UCSD-AML1 (cell line): ENCODE data around the gene ZNF783.
"Not testable (repeated sequence)": the region's sequence is repeated elsewhere in the genome, so short reads cannot be mapped to it uniquely, and the experiment has no call there.

ENCODE experiments used
- DNase-seq: peaks from one replicate; lab custom pipeline; 2025; ENCODE audit not compliant: unreplicated experiment; lab: John Stamatoyannopoulos, UW

Gene ZNF783

DNA sequence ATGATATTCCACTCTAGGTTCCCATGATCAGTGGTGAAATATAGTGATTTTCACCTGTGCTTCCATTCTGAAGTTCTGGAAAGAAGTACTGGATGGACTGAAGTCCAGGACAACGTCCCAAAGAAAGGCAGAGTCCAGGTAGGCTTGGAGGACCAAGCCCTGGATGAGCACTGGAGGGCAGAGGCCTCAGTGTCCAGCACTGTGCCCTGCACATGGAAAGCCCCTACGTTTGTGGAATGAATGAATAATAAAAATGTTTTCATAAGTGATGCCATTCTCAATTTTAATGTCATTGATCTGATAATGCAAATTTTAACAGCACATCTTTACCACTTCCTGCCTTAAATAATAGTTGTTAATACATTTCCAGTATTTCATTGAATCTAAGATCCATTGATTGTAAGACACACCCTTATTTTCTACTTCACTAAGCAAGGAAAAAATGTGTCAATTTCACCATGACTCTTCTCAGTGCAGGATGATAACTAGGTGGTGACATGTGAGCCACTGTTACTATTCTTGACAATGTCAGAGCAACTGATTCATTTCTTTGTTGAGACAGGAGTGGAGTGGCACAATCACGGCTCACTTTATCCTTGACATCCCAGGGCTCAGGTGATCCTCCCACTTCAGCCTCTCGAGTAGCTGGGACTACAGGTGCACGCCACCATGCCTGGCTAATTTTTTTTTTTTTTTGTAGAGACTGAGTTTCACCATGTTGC is 35.2 kb downstream of the ZNF783 start:
- no peak for DNase-seq

DNA sequence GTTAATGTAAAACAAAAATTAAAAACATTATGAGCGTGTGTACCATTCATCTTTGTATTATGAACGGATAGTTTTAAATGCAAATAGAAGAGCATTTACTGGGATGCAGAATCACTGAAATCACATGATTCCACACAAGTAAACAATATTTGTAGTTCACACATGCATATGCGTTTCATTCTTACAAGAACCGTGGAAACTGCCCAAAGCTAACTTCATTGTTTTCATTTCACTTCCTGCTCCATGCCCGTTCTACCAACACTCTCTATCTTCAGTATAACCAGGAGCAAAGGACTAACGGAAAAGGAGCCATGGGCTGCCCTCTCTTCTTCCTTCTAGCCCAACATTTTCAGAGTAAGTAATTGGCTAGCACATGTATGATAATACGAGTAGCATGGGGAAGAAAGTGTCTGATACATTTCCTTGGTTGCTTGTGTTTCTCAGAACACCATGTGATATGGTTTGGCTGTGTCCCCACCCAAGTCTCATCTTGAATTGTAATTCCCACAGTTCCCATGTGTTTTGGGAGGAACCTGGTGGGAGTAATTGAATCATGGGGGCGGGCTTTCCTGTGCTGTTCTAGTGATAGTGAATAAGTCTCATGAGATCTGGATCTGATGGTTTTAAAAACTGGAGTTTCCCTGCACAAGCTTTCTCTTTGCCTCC is 38.8 kb downstream of the ZNF783 start:
- no peak for DNase-seq

DNA sequence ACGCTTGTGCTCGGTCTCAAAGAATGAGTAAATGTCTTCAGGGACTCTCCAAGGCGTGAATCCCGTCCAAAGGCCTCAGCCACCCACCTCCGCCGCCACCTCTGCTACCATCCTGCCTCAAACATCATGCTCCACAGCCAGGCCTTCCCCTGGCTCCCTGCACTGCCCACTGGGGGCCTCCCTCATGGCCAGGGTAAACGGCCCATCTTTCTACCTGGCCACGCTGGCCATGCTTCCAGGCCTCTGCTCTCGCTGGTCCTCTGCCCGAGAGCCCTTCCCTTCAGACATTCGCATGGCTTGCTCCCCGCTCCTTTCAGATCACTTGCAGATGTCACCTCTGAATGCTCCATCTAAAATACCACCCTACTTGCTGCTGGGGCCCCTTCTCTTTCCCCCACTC is 40.2 kb downstream of the ZNF783 start:
- DNase-seq = no peak

DNA sequence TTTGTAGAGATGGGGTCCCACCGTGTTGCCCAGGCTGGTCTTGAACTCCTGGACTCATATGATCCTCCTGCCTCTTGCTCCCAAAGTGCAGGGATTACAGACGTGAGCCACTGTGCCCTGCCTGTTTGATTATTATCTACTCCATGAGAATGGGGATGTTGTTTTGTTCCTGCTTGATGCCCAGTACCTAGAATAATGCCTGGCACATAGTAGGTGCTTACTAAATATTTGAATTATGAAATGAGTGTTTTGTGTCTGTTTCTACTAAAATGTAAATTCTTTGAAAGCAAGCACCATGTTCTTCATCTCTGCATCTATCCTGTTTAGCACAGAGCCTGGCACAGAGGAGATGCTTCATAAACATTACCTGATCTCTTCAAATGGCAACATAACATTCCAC is 40.9 kb downstream of the ZNF783 start:
- no peak for DNase-seq

DNA sequence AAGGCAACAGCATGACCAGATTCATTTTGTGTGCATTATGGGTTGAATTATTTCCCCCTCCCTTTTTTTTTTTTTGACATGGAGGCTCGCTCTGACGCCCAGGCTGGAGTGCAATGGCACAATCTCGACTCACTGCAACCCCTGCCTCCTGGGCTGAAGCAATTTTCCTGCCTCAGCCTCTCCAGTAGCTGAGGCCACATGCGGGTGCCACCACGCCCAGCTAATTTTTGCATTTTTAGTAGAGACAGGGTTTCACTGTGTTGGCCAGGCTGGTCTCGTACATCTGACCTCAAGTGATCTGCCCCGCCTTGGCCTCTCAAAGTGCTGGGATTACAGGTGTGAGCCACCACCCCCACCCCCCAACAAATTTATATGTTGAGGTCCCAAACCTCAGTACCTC is 42.0 kb downstream of the ZNF783 start:
- no peak for DNase-seq

DNA sequence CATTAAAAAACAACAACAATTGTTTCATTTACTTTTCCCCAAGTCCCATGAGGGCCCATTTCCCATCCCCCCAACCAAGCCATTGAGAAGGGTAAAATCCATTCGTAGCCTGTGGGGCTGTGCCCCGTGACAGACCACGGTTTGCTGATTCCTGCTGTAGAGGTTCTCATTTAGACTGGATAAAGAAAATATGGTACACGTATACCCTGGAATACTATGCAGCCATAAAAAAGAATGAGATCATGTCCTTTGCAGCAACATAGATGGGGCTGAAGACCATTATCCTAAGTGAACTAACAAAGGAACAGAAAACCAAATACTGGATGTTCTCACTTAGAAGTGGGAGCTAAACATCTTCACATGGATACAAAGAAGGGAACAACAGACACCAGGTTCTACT is 44.9 kb downstream of the ZNF783 start:
- DNase-seq = no peak

DNA sequence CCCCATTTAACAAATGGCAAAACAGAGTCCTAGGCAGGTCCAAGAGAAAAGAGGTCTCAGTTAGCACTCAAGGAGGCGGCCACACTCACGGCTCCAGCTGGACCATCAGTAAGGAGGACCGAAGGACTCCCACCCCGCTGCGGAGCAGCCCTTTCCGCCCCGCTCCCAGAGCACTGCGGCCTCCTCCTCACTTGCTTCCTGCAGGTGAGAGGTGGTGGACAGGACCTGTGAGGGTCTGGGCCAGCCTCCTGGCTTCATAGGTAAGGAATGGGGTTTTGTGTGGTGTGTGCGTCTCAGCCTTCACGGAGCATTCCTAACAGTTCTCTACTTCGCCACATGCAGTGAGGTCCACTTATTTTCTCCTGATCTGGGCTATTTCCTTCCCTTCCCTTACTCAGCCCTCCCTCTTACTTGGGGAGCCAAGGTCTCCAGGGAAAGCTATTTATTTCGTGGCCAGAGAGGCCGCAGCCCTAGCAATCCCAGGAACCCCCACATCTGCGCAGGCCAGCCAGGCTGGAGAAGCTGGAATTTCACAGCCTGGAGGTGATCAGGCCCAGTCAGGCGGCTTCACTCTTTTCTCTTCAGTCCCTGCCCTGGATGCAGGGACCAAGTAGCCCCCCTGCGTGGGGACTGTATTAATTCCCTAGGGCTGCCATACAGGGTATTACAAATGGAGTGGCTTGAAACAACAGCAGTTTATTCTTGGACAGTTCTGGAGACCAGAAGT is 45.9 kb downstream of the ZNF783 start:
- no peak for DNase-seq

DNA sequence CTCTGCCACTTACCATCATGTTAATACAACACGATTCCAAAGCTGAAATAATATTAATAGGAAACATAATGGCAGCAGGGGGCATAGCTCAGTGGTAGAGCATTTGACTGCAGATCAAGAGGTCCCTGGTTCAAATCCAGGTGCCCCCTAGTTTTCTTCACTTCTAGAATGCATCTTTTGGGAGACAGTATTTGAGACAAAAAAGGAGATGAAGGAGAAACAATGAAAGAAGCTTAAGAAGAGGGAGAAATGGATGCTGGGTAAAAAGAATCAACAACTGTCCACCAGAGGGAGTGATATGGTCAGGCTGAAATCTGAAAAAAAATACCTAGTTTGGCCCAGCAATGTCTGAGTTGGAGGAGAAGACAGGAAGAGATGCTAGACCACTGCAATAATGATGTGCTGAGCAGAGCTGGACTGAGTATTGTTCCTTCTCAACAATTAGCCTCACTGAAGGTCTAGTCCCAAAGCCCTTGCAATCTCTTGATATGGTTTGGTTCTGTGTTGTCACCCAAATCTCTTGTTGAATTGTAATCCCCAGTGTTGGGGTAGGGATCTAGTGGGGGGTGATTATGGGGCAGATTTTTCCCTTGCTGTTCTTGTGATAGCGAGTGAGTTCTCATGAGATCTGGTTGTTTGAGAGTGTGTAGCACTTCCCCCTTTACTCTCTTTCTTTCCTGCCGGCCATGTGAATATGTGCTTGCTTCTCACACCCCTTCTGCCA is 48.3 kb downstream of the ZNF783 start:
- DNase-seq = no peak

DNA sequence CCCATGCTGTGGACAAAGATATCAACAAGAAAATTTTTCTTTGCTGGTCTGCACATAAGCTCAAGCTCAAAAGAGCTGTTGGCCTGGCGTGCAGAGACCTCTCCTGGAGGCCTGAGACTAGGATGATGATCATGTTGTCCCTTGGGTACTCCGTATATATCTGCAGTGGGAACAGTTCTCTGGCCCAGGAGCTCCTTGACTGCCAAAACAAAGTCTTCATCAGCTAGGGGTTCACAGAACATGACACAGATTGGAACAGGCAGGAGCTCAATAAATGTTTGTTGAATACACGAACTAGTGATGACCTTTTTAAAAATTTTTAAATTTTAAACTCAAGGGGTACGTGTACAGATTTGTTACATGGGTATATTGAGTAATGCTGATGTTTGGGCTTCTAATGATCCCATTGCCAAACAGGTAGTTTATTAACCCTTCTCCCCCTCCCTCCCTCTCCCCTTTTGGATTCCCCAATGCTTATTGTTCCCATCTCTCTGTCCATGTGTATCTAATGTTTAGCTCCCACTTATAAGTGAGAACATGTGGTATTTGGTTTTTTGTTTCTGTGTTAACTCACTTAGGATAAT is 49.1 kb downstream of the ZNF783 start:
- no peak for DNase-seq

DNA sequence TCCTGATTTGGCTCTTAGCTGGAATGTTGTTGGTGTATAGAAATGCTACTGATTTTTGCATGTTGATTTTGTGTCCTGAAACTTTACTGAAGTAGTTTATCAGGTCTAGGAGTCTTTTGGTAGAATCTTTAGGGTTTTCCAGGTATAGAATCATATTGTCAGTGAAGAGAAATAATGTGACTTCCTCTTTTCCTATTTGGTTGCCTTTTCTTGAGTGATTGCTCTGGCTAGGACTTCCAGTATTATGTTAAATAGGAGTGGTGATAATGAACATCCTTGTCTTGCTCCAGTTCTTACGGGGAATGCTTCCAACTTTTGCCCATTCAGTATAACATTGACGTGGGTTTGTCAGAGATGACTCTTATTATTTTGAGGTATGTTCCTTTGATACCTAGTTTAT is 52.0 kb downstream of the ZNF783 start:
- no peak for DNase-seq

DNA sequence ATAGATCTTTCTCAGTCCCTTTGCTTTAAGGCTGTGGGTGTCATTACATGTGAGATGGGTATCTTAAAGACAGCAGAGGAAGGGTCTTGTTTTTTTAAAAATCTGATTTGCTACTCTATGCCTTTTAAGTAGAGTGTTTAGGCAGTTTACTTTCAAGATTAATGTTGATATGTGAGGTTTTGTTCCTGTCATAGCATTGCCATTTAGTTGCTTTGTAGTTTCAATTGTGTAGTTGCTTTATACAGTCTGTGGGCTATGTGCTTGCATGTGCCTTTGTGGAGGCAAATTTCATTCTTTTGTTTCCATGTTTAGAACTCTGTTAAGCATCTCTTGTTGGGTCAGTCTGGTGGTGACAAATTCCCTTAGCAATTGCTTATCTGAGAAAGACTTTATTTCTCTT is 54.6 kb downstream of the ZNF783 start:
- no peak for DNase-seq

DNA sequence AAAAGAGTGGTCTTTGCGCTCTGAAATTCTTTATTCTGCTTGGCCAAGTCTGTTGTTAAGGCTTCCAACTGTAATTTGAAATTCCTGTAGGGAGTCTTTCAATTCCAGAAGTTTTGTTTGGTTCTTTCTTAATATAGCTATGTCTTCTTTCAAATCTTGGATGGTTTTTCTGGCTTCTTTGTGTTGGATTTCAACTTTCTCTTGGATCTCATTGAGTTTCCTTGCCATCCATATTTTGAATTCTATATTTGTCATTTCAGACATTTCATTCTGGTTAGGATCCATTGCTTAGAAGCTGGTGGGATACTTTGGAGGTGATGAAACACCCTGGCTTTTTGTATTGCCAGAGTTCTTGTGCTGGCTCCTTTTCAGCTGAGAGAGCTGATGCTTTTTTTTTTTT is 55.5 kb downstream of the ZNF783 start:
- DNase-seq = no peak

DNA sequence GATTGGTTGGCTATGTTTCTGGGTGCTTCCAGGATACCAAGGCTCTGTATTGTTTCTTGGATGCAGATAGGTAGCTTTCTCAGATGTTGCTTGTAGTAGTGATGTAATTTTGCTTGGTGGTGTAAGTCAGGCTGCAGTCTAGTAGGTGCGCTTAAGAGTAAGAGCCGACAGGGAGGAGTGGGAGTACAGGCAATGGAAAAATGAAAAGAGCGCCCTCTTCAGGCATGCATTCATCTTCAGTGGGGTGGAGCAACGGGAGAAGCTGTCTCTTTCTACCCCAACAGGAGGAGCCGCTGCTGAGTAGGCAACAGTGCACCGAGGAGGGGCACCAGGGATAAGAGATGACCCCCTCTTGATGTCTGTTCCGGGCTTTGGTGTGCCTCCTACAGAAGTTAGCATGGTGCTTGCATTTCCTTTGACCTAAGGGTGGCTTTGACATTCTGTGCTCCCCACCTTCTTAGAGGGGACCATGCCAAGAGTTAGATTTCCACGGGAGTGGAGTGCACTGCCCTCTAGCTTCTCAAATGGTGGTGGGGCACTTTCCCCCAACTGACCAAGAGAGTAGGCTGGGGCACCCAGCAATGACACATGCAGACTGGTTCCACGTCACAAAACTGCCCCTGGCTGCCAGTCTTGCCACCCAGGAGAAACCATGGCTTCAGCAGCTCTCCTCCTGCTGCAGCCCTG is 56.1 kb downstream of the ZNF783 start:
- no peak for DNase-seq

DNA sequence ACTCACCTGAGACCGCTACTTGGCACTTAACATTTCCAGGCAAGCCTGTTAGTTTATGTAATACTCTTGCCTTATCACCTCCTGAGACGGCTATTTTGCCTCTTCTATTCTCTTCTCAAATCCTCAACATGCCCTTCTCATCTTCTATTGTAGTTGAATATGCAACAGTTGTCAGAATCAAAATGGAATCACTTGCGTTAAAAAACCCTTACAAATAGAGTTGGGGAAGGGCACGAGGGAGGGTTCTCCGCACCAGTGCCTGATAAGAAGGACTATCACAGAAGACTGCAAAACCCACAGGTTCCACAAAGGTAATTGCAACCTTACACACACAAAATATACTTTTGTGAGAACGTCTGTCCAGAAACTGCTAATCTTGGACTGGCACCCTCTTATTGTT is 57.4 kb downstream of the ZNF783 start:
- no peak for DNase-seq

DNA sequence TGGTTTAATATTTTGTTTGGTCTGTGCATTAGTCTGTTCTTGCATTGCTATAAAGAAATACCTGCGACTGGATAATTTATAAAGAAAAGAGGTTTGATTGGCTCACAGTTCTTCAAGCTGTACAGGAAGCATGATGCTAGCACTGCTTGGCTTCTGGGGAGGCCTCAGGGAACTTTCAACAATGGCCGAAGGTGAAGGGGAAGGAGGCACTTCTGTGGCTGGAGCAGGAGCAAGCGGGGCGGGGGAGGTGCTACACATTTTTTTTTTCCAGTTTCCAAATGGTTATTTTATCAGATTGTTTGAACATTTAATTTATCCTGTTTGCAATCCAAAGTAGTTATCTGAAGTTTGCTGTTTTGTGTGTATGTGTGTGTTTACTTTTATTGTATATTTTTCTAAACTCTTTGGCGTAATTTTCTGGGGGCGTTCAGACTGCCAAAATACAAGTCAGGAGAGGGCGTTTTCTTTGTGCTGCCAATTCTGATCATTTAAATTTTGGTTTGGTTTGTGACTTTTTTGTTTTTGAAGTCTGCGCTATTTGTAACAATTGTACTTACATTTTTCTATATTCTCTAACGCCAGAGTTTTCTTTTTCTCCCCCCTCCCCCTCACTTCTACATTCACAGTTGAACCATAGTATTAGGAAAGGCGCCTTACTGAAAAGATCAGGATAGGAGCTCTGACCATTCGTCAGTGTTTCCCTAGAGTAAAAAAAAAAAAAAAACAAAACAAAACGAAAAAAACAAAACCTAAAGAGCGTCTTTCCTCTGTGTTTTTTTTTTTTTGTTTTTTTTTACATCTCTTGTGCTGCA is 58.5 kb downstream of the ZNF783 start:
- no peak for DNase-seq

DNA sequence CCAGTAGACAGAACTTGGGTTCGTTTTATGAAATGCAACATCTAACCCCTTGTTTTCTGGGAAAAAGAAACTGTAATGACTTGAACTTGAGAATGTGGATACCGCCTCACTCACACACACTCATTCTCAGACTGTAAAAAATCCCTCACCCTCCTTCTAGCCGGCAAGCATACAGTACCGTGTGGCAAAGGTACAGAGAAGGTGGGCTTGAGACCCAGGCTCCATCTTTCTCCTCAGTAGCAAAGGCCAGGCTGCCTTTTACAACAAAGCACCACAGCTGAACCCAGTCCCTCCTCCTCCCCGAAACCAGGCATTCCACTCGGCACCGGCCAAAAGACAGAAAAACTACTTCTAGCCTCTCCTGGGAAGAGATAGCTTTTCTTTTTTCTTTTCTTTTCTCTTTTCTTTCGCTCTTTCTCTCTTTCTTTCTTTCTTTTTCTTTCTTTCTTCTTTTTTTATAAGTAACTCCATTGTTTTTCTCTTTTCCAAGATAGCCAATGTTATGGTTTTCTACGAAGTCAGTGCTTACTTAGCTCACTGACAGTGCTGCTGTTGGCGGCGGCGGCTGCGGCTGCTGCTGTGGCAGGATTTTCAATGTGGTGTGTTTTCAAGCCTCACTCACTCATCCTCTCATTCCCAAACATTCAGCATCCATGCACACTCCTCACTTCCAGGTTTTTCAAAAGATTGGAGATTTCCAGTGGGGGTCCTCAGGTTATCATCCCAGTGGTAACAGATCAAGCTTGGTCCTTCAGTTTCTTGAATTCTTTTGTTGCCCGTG is 59.3 kb downstream of the ZNF783 start:
- not testable (repeated sequence) for DNase-seq

DNA sequence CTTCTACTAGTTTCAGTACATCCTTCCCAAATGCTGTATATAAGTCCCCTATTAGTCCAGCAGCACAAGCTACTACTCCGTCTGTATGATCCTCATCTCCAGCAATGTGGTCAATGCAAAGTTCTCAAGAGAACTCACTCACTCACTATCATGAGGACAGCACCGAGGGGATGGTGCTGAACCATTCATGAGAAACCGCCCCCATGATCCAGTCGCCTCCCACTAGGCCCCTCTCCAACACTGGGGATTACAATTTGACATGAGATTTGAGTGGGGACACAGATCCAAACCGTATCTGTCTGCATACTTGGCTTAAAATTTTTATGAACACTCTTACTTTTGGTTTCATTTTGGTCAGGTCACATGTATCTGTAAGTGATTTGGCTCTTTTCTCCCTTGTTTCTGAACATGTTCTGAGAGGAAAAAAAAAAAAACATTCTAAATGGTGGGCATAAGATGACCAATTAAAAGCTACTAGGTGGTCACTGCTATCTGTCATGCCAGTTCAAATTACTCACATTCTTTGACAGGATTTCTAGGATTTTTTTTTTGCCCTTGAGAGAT is 60.1 kb downstream of the ZNF783 start:
- no peak for DNase-seq

DNA sequence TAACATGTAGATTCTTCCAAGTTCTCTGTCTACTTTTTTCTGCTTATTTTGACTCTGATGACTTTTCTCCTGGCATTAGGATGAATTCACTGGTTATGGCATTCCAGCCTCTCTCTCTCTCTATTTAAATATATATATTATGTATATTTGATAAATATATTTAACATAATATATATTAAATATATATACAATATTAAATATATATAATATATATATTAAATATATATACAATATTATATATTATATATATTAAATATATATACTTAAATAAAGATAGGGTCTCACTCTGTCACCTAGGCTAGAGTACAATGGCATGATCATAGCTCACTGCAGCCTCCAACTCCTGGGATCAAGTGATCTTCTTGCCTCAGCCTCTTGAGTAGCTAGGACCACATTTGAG is 60.7 kb downstream of the ZNF783 start:
- DNase-seq = no peak

DNA sequence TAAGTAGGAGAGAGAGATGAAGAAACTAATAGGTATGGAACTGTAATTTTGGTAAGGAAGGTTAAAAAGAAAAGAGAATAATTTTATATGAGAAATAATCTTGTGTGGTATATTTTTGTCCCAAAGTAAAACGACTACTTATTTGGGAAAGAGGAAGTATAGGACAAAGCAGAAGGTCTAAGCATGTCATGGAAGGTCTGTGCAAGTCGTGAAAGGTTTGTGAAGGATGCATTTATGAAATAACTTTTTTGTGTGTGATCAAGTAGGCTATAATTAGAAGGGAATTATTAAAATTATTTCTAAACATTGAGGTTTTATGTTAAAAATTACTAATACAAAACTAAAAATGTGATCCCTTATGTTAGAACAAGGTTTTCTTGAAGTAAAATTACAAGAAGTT is 63.3 kb downstream of the ZNF783 start:
- no peak for DNase-seq
